Measurements from ENCODE around the gene TTC31.
"Not testable (repeated sequence)": the region's sequence is repeated elsewhere in the genome, so short reads cannot be mapped to it uniquely, and the experiment has no call there.

The TTC31 gene

DNA sequence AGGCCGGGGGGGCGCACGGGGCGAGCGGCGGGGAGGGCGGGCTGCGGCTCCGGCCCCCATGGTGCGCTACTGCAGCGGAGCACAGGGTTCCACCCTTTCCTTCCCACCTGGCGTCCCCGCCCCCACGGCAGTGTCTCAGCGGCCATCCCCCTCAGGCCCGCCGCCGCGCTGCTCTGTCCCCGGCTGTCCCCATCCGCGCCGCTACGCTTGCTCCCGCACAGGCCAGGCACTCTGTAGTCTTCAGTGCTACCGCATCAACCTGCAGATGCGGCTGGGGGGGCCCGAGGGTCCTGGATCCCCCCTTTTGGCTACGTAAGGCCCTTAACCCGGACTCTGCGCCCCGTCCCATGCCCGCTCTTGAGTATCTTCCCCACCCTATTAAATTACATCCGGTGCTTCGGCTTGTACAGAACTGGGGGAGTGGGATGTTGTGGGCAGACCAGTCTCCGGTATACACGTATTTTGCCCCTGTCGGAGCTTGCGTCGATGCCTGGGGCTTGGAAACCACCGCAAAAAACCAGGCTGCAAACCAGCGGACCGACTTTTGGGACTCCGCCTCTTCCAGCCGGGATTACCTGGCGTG is 25.2 kb upstream of the TTC31 start:
- DNase-seq = peak in 1 of 2 donors; percentile 28

DNA sequence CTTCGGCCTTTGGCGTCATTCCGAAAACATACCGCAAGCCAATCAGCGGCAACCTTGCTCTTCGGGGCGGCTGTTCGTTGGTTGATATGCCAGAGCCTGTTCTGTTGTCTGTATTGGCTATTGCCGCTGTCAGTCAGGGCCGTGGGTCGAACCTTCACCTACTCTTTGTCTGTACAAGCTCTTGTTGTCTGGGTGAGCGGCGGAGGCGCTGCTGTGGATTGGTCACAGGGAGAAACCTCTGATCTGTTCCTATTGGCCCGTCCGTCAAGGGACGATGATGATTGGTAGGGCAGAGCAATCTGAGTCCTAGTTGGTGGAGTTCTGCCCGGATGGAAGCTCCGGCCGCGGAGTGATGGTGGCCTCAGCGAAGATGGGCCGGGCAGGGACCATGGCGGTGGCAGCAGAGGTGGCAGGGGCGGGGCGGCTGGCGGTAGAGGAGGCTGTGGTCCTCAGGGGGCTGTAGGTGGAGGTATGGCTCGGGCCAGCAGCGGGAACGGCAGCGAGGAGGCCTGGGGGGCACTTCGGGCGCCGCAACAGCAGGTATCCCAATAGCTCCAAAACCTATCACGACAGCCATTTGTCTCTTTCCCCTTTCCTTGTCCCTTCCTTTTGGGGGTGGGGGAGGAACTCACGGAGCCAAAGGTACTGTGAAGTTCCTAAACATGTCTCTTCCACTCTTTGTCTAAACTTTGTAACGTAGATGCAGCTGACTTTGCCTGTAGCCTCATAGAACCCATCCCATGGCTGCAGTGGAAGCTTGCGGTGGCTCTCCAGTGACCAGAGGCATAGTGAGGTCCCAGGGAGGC is 24.5 kb upstream of the TTC31 start, which contains the start of gene WBP1:
Gene WBP1, plus strand, starts transcription at position 307 of the 806 bp plus-strand sequence. Its CDS starts 165 bp downstream, at position 472.
- DNase-seq = peak; percentile 100

DNA sequence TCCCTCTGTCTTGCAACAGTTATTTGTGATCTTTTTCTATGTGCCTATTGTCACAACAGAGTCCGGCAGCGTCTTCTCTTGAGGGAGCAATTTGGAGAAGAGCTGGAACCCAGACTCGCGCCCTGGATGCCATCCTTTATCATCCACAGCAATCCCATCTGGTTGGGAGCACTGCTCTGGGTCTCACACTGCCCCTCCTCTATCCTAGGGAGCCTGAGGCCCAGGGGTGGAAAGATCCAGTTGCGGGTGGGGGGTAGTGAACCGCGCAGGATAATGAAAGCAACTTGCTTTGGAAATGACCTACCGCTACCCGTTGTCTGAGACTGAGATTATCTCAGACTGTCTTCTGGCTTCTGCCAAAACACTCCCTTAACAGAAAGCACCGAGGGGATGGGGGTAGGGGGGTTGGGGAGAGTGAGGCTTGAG is 23.9 kb upstream of the TTC31 start:
- DNase-seq = no peak

DNA sequence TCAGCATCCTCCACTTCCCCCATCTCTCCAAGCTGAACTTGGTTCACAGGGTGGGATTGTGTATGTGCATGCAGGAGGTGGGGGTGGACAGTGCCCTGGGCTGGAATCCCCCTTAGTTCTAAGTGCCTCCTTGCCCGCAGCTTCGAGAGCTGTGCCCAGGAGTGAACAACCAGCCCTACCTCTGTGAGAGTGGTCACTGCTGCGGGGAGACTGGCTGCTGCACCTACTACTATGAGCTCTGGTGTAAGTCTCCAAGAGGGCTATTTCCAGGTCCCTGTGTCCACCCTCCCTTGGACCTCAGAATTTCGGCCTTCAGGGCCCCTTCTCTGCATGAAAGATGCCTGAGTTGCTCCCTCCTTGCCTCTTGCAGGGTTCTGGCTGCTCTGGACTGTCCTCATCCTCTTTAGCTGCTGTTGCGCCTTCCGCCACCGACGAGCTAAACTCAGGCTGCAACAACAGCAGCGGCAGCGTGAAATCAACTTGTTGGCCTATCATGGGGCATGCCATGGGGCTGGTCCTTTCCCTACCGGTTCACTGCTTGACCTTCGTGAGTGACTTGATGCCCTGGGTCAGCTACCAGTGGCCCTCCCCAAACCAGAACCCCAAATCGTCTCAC is 23.3 kb upstream of the TTC31 start:
- DNase-seq = not testable (repeated sequence)

DNA sequence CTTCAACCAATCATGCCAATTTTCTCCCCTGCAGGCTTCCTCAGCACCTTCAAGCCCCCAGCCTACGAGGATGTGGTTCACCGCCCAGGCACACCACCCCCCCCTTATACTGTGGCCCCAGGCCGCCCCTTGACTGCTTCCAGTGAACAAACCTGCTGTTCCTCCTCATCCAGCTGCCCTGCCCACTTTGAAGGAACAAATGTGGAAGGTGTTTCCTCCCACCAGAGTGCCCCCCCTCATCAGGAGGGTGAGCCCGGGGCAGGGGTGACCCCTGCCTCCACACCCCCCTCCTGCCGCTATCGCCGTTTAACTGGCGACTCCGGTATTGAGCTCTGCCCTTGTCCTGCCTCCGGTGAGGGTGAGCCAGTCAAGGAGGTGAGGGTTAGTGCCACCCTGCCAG is 22.7 kb upstream of the TTC31 start:
- not testable (repeated sequence) for DNase-seq

DNA sequence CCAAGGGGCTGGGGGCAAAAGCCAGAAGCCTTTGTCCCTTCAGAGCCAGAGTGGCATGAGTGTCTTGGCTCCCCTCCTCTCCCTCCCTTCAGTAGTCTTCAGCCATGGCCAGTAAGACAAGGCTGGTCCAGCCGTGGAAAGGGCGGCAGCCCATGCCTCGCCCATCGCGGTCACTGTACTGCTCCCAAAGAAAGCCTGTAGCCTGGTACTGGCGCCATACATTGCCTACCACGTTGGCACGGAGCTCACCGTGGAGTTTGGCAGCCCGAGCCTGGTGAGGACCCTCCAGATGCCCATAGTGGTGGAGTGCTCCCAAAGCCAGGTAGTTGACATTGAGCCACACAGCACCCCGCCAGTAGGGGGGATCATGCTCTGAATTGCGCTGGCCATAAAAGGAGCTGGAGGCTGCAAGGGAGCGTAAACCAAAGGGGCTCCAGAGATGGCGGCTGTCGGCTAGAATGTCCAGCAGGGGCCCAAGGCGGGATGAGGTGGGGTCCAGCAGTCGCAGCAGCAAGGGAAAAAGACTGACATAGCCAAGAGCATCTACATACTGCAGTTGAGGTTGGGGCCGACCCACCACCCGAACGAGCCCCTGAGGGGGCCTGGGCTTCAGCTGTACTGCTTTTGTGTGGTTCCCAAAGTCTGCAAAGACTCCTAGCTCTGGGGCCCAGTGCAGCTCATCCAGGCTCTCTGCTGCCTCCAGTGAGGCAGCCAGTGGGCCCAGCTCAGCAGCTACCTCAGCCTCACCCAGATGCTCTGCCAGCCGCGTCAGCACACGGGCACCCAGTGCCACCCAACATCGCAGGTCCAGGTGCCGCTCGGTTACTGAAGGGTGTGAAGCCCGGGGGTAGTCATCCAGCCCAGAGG is 21.5 kb upstream of the TTC31 start:
- no peak for DNase-seq

DNA sequence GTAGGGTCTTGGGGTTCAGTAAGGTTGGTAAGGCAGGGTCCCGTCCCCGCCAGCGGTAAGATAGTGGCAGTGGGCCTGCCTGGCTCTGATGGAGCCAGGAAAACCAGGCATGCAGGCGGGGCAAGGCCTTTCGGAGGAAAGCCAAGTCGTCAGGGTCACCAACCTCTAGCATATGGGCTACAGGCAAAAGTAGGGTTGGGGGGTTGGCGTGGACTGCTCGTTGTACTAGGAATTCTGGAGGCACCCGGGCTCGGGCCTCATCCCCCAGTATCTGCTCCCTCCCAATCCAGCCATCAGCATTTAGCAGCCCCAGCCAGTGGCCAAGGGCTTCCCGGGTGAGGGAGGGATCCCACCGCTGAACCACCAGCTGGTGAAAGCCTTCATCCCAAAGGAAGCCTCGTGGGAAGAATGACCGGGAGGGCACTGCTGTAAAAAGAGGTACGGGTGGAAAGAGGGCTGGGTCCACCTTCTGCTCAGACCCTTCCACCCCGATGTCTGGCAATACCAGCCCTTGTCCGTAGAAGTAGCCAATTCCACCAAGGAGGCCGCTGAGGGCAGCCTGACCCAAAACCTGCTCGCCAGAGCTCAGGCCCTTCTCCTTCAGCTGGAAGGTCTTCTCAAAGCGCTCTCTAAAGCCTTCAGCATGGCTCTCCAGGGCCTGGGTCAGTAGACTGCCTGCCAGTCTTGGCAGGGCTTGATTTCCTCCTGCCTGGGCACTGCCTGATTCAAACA is 20.7 kb upstream of the TTC31 start:
- DNase-seq = no peak

DNA sequence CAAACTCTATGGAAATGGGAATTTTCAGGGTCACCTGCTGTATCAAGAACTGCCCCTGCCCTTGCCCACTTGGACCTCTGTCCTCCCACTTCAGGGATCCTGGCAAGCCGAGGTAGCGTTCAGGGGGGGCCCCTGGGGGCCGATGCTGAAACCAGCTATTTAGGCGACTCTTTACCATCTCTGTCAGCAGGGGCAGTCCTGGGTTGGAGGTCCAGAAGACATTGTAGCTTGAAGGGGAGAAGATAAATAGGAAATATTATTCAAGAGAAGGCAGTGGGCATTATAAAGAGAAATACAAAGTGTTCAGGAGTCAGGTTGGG is 20.1 kb upstream of the TTC31 start:
- no peak for DNase-seq

DNA sequence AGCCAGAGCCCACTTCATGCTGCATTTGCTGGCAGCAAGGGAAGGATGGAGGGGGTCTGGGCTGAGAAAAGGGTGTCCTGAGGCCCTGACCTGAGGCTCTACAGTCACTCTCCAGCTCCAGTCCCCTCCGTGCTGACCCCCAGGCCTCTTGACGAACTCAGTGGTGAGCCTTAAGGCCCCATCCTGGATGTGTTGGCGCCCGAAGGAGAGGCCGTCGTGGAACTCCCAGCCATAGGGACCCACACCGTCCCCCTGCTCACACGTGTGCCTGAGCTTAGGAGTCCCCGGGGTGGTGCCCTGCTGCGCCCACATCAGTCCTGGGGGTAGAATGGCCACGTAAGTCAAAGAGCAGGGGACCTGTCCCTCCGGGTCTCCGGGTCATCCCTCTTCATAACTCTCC is 18.5 kb upstream of the TTC31 start:
- no peak for DNase-seq

DNA sequence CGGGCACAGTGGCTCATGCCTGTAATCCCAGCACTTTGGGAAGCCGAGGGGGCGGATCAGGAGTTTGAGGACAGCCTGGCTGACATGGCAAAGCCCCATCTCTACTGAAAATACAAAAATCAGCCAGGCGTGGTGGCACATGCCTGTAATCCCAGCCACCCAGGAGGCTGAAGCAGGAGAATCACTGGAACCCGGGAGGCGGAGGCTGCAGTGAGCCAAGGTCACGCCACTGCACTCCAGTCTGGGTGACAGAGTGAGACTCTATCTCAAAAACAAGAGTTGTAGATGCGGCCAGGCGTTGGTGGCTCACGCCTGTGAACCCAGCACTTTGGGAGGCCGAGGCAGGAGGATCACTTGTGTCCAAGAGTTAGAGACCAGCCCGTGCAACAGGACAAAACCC is 12.1 kb upstream of the TTC31 start:
- DNase-seq = not testable (repeated sequence)

DNA sequence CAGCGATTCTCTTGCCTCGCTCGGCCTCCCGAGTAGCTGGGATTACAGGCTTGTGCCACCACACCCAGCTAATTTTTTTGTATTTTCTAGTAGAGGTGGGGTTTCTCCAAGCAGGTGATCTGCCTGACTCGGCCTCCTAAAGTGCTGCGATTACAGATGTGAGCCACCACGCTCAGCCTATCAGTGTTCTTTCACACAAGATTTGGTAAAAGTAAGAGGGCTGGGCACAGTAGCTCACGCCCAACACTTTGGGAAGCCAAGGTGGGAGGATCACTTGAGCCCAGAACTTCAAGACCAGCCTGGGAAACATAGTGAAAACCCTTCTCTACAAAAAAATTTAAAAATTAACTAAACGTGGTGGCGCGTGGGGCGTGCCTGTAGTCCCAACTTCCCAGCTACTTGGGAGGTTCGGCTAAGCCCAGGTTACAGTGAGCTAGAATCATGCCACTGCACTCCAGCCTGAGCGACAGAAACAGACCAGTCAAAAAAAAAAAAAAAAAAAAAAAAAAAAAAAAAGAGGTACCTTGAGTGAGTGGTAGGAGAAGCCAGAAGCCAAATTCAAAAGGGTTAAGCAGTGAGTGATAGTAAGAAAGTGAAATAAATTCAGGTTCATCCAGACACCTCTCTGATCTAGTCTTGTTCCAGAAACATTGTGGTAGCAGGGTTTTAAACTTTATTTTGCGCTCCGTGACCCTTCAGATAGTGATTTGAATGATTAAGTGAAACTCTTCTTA is 11.4 kb upstream of the TTC31 start:
- DNase-seq = no peak

DNA sequence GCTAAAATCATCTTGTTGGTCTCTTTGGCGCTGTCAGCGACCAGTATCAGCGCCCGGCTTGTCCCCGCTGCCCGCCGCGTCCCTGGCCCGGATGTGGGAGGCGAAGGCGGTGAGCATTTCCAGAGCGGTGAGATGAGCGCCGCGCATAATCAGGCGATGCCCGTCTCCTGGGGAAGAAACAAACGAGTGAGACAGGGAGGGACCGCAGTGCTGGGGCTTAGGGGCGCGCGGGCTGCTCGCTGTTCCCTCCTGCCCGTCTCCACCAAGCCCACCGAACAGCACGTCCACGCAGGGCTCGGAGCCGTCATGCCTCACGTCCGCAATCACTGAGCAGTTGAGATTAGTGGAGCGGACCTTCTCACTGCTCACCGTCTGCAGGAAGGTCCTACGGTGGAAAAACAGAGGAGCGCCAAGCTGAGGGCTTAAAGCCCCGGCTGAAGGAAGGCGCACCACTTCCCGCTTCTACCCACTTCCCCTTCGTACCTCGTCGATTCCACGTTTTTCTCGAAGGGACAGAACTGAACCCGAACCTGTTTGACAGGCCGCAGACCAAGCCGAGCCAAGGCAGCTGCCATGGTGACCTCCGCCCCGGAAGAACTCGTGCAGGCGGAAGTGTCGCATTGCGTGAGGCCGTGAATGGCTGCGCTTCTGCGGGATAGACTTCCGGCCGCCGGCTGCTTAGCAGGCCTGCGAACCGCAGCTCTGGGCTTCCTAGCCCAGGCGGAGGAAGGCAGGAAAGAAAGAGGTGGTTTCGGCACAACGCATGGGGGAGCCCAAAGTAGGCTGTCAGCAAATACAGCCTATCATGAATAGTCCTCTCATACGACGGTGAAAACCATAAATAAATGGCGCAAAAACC is 10.6 kb upstream of the TTC31 start, which contains the start of gene MRPL53:
Gene MRPL53, minus strand, starts transcription at position 595 of the 859 bp plus-strand sequence. Its CDS starts 20 bp downstream, at position 575.
- DNase-seq = peak; percentile 93 to 94

DNA sequence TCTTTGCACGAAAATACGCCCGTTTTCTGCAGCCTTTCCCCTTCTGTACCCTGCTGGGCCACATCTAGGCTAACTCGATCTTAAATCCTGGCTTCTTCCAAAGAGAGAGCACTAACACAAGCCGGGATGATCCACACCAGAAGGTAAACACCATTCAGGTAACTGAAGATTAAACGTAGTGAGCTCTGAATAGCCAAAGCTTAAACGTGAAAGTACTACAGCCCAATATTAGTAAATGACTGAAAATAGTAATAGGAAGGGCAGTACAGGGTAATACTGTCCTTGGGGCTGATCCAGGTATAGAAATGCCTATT is 10.0 kb upstream of the TTC31 start:
- no peak for DNase-seq

DNA sequence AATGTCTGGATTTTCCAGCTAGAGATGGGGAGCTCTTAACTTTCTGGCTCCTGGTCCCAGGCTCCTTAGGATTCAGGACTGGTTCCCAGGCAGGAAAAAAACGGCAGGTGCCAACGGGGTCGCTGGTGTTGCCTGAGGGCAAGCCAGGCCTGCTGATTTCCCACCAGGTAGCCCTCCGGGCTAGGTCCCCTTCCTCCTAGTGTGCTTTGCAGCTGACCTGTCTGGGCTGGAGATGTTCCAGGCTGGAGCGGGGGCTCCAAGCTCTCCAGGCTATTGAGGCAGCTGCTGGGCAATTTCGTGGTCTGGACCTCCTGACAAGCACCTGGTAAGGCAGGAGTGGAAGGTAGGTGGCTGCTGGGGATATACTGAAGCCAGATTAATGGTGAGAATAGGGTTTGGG is 8.4 kb upstream of the TTC31 start:
- DNase-seq = no peak

DNA sequence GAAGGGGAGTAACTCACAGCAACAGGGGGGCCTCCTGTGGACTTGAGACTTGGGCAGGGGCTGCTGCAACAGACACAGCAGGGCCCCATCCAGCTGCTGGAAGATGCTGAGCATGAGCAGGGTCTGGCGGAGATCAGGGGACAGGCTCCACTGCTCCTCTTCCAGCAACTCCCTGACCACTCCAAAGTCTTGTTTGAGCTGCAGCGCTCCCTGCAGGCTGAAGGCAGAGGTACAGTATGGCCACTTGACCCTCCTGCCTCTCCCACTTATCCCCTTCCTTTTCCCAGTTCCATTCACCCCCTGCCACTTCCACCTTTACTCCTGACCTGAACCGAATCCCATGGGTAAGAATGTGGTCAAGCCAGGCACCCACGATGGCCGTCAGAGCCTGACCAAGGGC is 8.0 kb upstream of the TTC31 start:
- no peak for DNase-seq

DNA sequence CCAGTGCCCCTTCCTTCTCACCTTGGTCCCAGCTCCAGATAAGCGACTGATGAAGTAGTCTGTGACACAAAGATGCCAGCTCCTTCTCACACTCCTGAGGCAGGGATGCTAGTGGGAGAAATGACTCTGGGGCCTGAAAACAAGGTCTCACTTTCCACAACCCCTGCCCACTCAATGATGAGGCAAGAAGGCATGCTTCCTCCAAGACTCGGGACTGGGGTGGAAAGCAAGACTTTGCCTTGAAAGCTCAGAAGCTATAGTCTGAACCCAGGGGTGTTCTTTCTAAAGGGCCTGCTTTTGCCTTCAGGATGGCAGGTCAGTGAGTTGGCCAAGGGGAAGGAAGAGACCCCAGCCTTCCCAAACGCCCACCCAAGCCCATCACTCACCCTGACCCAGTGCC is 1.4 kb upstream of the TTC31 start:
- peak; percentile 64 to 84 for DNase-seq

DNA sequence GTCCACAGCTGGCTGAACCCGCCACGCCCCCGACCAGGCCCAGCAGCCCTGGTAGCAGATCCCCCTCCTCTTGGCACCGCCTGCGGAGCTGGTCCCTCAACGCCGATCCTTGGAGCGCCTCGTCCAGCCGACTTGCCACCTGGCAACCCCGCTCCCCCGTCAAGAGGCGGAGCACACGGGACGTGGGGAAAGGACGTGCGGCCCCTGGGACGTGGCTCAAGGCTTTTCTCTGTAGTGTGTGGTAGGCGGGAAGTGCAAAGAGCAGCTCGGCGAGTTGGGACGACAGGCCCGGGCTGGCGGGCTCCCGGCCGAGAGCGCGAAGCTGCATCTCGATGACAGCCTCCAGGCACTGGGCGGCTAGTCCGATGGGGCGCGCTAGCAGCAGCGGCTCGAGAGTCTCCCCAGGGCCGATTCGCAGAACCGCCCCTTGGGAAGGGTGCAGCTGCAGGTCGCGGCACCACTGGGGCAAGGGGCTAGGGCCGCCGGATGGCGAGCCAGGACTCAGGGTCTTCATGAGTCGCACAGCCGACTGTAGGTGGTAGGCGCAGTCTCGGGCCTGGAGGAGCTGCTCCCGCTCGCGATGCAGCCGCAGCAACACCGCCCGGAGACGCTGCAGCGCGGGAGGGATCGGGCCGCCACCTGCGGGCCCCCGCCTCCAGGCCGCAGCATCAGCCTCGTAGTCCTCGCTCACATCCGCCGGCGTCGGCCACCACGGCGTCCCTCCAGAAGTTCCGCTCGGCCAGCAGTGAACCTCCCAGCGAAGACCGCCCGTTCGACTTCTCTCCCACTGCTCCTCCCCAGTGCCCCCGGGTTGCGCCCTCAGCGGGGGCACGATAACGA is 700 bp upstream of the TTC31 start:
- peak in 1 of 2 donors; percentile 68 for DNase-seq

DNA sequence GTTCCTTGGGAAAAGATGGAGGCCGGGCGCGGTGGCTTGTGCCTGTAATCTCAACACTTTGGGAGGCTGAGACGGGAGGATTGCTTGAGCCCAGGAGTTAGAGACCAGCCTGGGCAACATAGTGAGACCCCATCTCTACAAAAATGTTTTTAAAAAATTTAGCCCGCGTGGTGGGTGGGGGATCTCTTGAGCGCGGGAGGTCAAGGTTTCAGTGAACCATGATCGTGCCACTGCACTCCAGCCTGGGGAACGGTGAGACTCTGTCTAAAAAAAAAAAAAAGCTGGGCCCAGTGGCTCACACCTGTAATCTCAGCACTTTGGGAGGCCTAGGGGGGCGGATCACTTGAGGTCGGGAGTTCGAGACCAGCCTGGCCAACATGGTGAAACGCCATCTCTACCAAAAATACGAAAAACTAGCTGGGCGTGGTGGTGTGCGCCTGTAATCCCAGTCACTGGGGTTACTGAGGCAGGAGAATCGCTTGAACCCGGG is 839 bp downstream of the TTC31 start:
- not testable (repeated sequence) for DNase-seq

DNA sequence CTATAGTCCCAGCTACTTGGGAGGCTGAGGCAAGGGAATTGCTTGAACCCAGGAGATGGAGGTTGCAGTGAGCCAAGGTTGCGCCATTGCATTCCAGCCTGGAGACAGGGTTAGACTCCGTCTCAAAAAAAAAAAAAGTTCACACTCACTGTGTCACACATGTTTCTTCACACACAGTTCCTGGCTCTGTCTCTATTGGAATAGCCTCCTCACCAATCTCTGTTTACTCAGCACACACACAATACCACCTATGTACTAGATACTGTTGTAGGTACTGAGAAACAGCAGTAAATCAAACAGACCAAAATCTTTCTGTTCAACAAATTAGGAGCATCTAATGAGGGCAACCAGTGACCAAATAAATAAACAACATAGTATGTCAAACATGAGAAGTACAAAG is 3.3 kb downstream of the TTC31 start:
- DNase-seq = no peak

Measured in inflammatory macrophage (primary cell).